Esophagus muscularis mucosa (tissue), 4 donors: ENCODE results near the gene ATP2B2. TPM values are rescaled to one million over a fixed set of nuclear protein-coding genes. Genes with fewer than 3 reads are reported as not detected.

ENCODE experiments used
- DNase-seq: peaks from one replicate; pipeline ENCODE4 v3.0.0-alpha.2; 2017; ENCODE audit errors: extremely low spot score
- H3K27ac ChIP-seq, 4 donors: fragments of 200-600 bp; sonication (generic); replicated peaks in 1 of 4; 1 replicate in 3 of 4; 2 replicates in 1 of 4; pipeline ENCODE4 v1.5.1; 2016 to 2019; ENCODE audit warnings: mild to moderate bottlenecking in 1 of 4
- H3K27me3 ChIP-seq, 4 donors: fragments of 200-600 bp; sonication (generic); one replicate each; pipeline versions ENCODE4 v1.5.1 to v1.6.0; 2016 to 2019
- H3K36me3 ChIP-seq, 4 donors: fragments of 200-600 bp; sonication (generic); one replicate each; pipeline ENCODE4 v1.5.1; 2016 to 2019
- H3K4me1 ChIP-seq, 4 donors: fragments of 200-600 bp; sonication (generic); one replicate each; pipeline ENCODE4 v1.5.1; 2016 to 2019
- H3K4me3 ChIP-seq, 4 donors: fragments of 200-600 bp; sonication (generic); 1 replicate in 2 of 4; 2 replicates in 2 of 4; pipeline ENCODE4 v1.5.1; 2016 to 2019; ENCODE audit warnings: mild to moderate bottlenecking in 4 of 4, moderate library complexity in 1 of 4
- H3K9me3 ChIP-seq, 4 donors: fragments of 200-600 bp; sonication (generic); 1 replicate in 3 of 4; 2 replicates in 1 of 4; pipeline ENCODE4 v1.5.1; 2016 to 2019
- CTCF ChIP-seq, 3 experiments: fragments of 200-600 bp in 2 of 3; fragments of 450-650 bp in 1 of 3; sonication (generic) in 2 of 3; IDR thresholded peaks; one replicate each; pipeline ENCODE4 v1.5.1; 2017 to 2019; ENCODE audit warnings: antibody characterized with exemption in 3 of 3, mild to moderate bottlenecking in 2 of 3, moderate library complexity in 1 of 3
- EP300 ChIP-seq: sonication (generic); formaldehyde crosslinking; IDR thresholded peaks from one replicate; pipeline ENCODE4 v1.6.1; 2017; ENCODE audit warnings: antibody characterized with exemption
- POLR2A ChIP-seq: fragments of 450-650 bp; IDR thresholded peaks from one replicate; pipeline ENCODE4 v1.6.1; 2017; ENCODE audit warnings: antibody characterized with exemption, moderate library complexity, mild to moderate bottlenecking, low read depth
- POLR2AphosphoS5 ChIP-seq, 2 donors: sonication (generic); formaldehyde crosslinking; IDR thresholded peaks; one replicate each; pipeline ENCODE4 v1.6.1; 2017; ENCODE audit warnings: antibody characterized with exemption in 2 of 2
- WGBS: methylation state at CpG from one replicate; pipeline ENCODE4 v1.1.5; 2018; 5-methylcytosine and 5-hydroxymethylcytosine counted together
- intact Hi-C: fragments of 100-400 bp; cut with DNase I; formaldehyde crosslinking; loops from one replicate; pipeline ENCODE4 v1.15.1; 2023
- total RNA-seq, 4 donors: library from RNA; depleted of rRNA; stranded (reverse); fragments of >200 nt; gene quantifications; one replicate each; pipeline versions ENCODE4 v1.1.0 to v1.2.1, GENCODE V29; 2016

Gene ATP2B2
- total RNA-seq, 4 donors from 2014 or later: under 0.01 to 0.75 (median 0.39) TPM

- no peak overlapping the region for H3K27ac ChIP-seq
- no peaks in the 10 kb centered on the region for H3K27me3 ChIP-seq
- intact Hi-C loops: no loop called here
- 80% methylated on average over 10 of the region's 15 CpGs for WGBS
- no peaks in the 10 kb centered on the region for H3K36me3 ChIP-seq
- DNase-seq: no peak
- peaks cover 0 to 4% (median 2%) of the 10 kb centered on the region in 4 donors for H3K9me3 ChIP-seq
- no peak overlapping the region for H3K4me3 ChIP-seq
- no peaks in the 10 kb centered on the region for H3K4me1 ChIP-seq
- TF ChIP-seq POLR2A (no peak), CTCF (IDR thresholded peaks at IDR 0.05) (no peak), EP300 (no peak), POLR2AphosphoS5 (IDR thresholded peaks at IDR 0.05) (no peak)
These were observed 110.8 kb downstream of the ATP2B2 start for GRCh38 chr3:10394491-10395025.

- H3K4me1 ChIP-seq: no peaks in the 10 kb centered on the region
These were observed 111.9 kb downstream of the ATP2B2 start for GRCh38 chr3:10393514-10393913.

DNA sequence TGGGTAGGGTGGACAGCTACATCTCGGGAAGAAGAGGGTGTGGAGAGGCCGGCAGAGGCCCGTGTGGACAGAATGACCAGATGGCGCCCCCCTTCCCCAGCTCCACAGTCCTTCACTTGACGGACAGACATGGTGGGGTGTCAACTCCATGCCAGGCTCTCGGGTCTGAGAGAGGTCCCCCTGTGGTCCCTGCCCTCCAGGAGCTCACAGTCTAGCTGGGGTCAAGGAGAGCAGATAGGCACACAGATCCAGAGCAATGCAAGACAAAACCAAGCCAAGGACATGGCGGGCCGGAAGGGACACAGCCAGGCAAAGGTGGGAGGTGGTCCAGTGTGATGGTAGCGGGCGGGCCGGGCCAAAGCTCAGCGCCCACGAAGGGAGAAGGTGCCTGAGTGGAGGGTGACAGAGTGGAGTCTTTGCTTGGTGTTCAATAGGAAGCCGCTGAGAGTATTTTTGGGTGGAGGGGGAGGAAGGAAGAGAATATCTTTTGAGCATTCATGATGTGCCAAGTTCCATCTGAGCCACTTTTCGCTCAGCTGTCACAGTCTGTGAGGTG lies 112.4 kb downstream of the ATP2B2 start:
- intact Hi-C loops: no loop called here
- Histone ChIP-seq H3K4me1 (no peaks in the 10 kb centered on the region), H3K36me3 (no peaks in the 10 kb centered on the region), H3K27ac (no peak overlapping the region), H3K4me3 (no peak overlapping the region), H3K9me3 (peaks cover 0 to 20% (median 18%) of the 10 kb centered on the region in 4 donors), H3K27me3 (no peaks in the 10 kb centered on the region)
- DNase-seq: no peak
- TF ChIP-seq CTCF (IDR thresholded peaks at IDR 0.05) (no peak), POLR2A (no peak), POLR2AphosphoS5 (IDR thresholded peaks at IDR 0.05) (no peak), EP300 (no peak)
- WGBS: 89% methylated on average over 15 of the region's 15 CpGs

More at GRCh38 chr3:10393514-10393913, 111.9 kb downstream of the ATP2B2 start:
- intact Hi-C loops: no loop called here
- Histone ChIP-seq H3K27me3 (no peaks in the 10 kb centered on the region), H3K4me3 (no peak overlapping the region), H3K9me3 (peaks cover 0 to 14% (median 13%) of the 10 kb centered on the region in 4 donors), H3K36me3 (no peaks in the 10 kb centered on the region), H3K27ac (no peak overlapping the region)
- no peak for TF ChIP-seq CTCF (IDR thresholded peaks at IDR 0.05)
- TF ChIP-seq EP300: no peak
- no peak for TF ChIP-seq POLR2AphosphoS5 (IDR thresholded peaks at IDR 0.05)
- TF ChIP-seq POLR2A: no peak
- DNase-seq: no peak
- WGBS: 40% methylated on average over 2 of the region's 2 CpGs

- WGBS: 74% methylated on average over 3 of the region's 4 CpGs
- H3K36me3 ChIP-seq: no peaks in the 10 kb centered on the region
- no peak overlapping the region for H3K4me3 ChIP-seq
- H3K4me1 ChIP-seq: no peaks in the 10 kb centered on the region
- no peak overlapping the region for H3K27ac ChIP-seq
- H3K9me3 ChIP-seq: peaks cover 0 to 27% (median 25%) of the 10 kb centered on the region in 4 donors
- no peaks in the 10 kb centered on the region for H3K27me3 ChIP-seq
- intact Hi-C loops: no loop called here
- TF ChIP-seq POLR2A (no peak), CTCF (IDR thresholded peaks at IDR 0.05) (no peak), POLR2AphosphoS5 (IDR thresholded peaks at IDR 0.05) (no peak), EP300 (no peak)
- no peak for DNase-seq
These were observed 113.1 kb downstream of the ATP2B2 start for GRCh38 chr3:10392244-10392643.

DNA sequence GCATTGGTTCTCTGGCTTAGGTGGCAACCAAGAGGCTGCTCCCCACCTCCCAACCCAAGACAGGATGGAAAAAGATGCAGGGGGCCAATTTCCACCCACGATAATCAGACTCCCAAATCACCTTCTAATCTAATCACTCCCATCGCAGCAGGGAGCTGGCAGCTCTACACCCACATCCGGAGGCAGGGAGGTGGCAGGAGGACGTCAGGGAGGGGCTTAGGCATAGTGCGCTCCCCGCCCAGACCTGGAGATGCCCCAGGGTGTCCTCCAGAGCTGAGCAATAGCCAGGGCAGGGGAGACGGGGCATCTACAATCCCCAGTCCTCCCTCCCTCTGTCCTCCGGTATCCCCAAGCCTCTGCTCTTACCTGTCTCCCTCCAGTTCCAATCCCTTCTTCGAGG lies 114.0 kb downstream of the ATP2B2 start:
- H3K4me1 ChIP-seq: no peaks in the 10 kb centered on the region
- no peak overlapping the region for H3K4me3 ChIP-seq
- H3K36me3 ChIP-seq: no peaks in the 10 kb centered on the region
- WGBS: 79% methylated on average over 9 of the region's 9 CpGs
- intact Hi-C loops: no loop called here
- no peak for TF ChIP-seq CTCF (IDR thresholded peaks at IDR 0.05)
- peaks cover 0 to under 1% (median 0%) of the 10 kb centered on the region in 4 donors for H3K27me3 ChIP-seq
- no peak for DNase-seq
- no peak overlapping the region for H3K27ac ChIP-seq
- peaks cover 0 to 35% (median 34%) of the 10 kb centered on the region in 4 donors for H3K9me3 ChIP-seq
